AG04449 (cell line): ENCODE results near the gene NOL4L.

Experiments
- CTCF ChIA-PET: fragments of 350-600 bp; formaldehyde crosslinking; extraction: SDS; loops from one replicate; lab custom pipeline; 2021; ENCODE audit warnings: antibody characterized with exemption; lab: Yijun Ruan, JAX
- POLR2A ChIA-PET: fragments of 400-600, 350-600 bp; formaldehyde crosslinking; extraction: SDS; loops from one replicate; lab custom pipeline; 2020; ENCODE audit warnings: antibody characterized with exemption, inconsistent platforms; lab: Yijun Ruan, JAX
- DNase-seq: peaks from one replicate; pipeline ENCODE4 v3.0.0-alpha.2; 2010; ENCODE audit warnings: low read depth, low spot score
- H3K4me3 ChIP-seq: 2 replicates; pipeline ENCODE4 v1.5.1; 2011; ENCODE audit warnings: low read depth, mild to moderate bottlenecking, control low read depth, low read length
- TF ChIP-seq, protein P1 (sequence below): IDR thresholded peaks from one replicate; pipeline ENCODE4 v1.5.1; 2011; ENCODE audit warnings: mild to moderate bottlenecking, moderate library complexity, low read length, control low read depth, inconsistent platforms; ENCODE audit not compliant: insufficient read depth; ENCODE audit errors: missing control alignments

Gene NOL4L

DNA sequence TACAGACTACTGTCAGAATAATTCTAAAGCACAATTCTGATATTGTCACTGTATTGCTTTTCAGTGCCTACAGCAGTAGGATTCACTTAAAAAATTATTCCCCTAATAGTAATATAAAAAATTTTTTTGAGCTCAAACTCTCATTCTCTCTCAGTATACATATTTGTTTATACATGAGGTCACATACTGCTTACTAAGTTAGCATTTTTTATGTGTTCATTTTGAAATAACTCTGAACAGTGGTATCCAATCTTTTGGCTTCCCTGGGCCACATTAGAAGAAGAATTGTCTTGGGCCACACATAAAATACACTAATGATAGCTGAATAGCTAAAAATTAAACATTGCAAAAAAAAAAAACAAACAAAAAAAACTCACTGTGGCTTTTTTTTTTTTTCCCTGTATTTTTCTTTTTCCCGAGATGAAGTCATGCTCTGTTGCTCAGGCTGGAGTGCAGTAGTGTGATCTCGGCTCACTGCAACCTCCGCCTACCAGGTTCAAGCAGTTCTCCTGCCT, 188.4 kb downstream of the NOL4L start:
- ChIA-PET POLR2A (no interaction called here), CTCF (interaction anchor here (1.0 kb wide), 1 partner anchor 58 kb away, joined by 3 read pairs; no protein-coding TSS in a partner anchor)
- DNase-seq, result no peak
- TF ChIP-seq, protein P1, sequence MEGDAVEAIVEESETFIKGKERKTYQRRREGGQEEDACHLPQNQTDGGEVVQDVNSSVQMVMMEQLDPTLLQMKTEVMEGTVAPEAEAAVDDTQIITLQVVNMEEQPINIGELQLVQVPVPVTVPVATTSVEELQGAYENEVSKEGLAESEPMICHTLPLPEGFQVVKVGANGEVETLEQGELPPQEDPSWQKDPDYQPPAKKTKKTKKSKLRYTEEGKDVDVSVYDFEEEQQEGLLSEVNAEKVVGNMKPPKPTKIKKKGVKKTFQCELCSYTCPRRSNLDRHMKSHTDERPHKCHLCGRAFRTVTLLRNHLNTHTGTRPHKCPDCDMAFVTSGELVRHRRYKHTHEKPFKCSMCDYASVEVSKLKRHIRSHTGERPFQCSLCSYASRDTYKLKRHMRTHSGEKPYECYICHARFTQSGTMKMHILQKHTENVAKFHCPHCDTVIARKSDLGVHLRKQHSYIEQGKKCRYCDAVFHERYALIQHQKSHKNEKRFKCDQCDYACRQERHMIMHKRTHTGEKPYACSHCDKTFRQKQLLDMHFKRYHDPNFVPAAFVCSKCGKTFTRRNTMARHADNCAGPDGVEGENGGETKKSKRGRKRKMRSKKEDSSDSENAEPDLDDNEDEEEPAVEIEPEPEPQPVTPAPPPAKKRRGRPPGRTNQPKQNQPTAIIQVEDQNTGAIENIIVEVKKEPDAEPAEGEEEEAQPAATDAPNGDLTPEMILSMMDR, result no peak
- no peak overlapping the region for H3K4me3 ChIP-seq

DNA sequence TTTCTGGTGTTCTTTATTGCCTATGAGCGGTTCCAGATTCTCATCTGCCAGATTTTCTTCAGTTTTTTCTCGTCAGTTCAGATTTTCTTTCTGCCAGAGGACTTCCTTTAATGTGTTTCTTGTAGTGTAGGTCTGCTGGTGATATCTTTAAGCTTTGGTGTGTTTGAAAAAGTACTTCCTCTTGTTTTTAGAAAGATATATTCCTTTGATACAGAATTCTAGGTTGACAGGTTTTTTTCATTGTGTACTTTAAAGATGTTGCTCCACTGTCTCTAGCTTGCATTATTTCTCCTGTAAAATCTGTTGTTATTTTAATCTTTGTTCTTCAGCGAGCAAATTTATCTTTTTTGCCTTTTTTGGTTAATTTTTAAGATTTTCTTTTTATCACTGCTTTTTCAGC, 190.1 kb downstream of the NOL4L start:
- TF ChIP-seq, protein P1, result no peak
- CTCF ChIA-PET, result no interaction called here
- no peak overlapping the region for H3K4me3 ChIP-seq
- DNase-seq, result no peak
- POLR2A ChIA-PET, result no interaction called here
